DOHH2 (cell line): ENCODE measurements around the gene ALCAM.

ENCODE experiments used
- EZH2phosphoT487 ChIP-seq: fragments of 200-600 bp; sonication (generic); IDR thresholded peaks from 2 replicates; pipeline ENCODE4 v1.6.1; 2017; ENCODE audit warnings: borderline replicate concordance, mild to moderate bottlenecking, antibody characterized with exemption, low read length, moderate library complexity, mixed read lengths
- TF ChIP-seq, protein P1 (sequence below): fragments of 200-600 bp; sonication (generic); IDR thresholded peaks from one replicate; pipeline ENCODE4 v1.5.1; 2014; ENCODE audit warnings: antibody characterized with exemption, mild to moderate bottlenecking, low read depth, low read length; ENCODE audit not compliant: poor library complexity, severe bottlenecking

DNA sequence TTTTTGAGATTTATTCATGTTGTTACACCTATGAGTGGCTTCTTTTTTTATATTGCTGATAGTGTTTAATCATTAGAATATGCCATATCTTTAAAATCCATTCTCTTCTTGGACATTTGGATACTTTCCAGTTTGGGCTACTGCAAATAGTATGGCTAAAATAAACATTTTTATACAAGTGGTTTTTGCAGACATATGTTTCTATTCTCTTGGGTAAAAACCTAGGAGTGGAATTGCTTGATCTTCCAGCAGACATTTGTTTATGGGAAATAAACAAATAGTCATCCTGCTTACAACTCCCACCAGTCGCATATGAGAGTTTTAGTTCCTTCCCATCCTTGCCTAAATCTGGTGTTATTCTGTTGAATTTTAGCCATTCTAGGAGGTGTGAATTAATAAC, 193.1 kb downstream of the ALCAM start:
- TF ChIP-seq, protein P1, sequence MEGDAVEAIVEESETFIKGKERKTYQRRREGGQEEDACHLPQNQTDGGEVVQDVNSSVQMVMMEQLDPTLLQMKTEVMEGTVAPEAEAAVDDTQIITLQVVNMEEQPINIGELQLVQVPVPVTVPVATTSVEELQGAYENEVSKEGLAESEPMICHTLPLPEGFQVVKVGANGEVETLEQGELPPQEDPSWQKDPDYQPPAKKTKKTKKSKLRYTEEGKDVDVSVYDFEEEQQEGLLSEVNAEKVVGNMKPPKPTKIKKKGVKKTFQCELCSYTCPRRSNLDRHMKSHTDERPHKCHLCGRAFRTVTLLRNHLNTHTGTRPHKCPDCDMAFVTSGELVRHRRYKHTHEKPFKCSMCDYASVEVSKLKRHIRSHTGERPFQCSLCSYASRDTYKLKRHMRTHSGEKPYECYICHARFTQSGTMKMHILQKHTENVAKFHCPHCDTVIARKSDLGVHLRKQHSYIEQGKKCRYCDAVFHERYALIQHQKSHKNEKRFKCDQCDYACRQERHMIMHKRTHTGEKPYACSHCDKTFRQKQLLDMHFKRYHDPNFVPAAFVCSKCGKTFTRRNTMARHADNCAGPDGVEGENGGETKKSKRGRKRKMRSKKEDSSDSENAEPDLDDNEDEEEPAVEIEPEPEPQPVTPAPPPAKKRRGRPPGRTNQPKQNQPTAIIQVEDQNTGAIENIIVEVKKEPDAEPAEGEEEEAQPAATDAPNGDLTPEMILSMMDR = no peak
- TF ChIP-seq EZH2phosphoT487 = no peak
